ENCODE measurements around the gene SRP68. TPM values are rescaled to one million over a fixed set of nuclear protein-coding genes. Genes with fewer than 3 reads are reported as not detected.

SRP68 gene
- total RNA-seq, 1 donor from 2014 or later = 80.5 TPM

DNA sequence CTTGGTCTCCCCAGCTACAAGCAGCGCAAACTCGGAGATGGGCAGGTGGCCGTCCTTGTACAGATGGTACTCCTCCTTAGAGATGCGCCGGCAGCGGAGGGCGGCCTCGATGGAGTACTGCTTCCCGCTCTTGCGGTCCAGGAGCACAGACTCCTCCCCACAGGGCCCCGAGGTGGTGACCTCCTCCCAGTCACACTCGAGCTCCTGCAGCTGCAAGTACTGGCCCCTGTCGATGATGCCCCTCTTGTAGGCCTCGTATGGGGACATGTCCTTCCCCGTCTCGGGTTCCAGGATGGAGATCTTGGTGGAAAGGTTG lies 64.5 kb downstream of the SRP68 start:
- TF ChIP-seq, protein P1, sequence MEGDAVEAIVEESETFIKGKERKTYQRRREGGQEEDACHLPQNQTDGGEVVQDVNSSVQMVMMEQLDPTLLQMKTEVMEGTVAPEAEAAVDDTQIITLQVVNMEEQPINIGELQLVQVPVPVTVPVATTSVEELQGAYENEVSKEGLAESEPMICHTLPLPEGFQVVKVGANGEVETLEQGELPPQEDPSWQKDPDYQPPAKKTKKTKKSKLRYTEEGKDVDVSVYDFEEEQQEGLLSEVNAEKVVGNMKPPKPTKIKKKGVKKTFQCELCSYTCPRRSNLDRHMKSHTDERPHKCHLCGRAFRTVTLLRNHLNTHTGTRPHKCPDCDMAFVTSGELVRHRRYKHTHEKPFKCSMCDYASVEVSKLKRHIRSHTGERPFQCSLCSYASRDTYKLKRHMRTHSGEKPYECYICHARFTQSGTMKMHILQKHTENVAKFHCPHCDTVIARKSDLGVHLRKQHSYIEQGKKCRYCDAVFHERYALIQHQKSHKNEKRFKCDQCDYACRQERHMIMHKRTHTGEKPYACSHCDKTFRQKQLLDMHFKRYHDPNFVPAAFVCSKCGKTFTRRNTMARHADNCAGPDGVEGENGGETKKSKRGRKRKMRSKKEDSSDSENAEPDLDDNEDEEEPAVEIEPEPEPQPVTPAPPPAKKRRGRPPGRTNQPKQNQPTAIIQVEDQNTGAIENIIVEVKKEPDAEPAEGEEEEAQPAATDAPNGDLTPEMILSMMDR (IDR thresholded peaks at IDR 0.05; ENCODE audit: unreplicated experiment) = no peak
- no peak for DNase-seq (ENCODE audit: low spot score in 2 of 2, unreplicated experiment in 2 of 2)
- Mint-ChIP-seq H3K27ac (no peak overlapping the region), H3K36me3 (peaks cover 11% of the 10 kb centered on the region), H3K27me3 (ENCODE audit: low read depth) (no peaks in the 10 kb centered on the region), H3K4me3 (no peak overlapping the region), H3K4me1 (no peaks in the 10 kb centered on the region), H3K9me3 (no peaks in the 10 kb centered on the region)

DNA sequence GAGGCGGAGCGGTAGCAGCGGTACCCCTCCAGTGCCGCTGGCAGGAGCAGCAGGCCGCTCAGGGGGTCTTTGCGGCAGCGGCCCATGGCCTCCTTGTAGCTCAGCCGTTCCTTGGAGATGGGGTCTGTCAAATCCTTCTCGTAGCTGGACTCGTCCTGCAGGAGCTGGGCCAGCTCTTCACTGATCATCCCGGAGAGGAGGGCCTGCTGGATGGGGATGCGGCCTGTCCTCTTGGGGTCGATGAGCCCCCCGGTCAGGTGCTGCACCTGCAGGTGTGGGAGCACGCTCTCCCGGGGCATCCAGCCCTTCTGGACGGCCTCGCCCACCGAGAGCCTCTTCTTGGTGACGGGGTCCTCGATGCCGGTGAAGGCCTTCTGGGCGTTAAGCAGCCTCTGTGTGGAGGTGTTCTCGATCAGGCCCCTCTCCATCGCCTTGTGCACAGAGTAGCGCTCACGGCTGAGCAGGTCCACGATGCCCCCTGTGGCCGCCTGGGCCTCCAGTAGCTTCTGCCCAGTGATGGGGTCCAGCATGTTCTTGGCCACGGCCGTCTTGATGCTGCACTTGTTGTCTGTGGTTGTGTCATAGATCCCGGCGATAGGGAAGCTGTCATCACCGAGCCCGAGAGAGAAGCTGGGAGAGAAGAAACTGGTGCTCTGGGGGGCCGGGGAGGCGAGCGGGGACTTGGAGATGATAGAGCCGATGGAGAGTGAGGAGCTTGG lies 65.0 kb downstream of the SRP68 start:
- Mint-ChIP-seq H3K27me3 (ENCODE audit: low read depth) (no peaks in the 10 kb centered on the region), H3K9me3 (no peaks in the 10 kb centered on the region), H3K36me3 (peaks cover 13% of the 10 kb centered on the region), H3K4me1 (no peaks in the 10 kb centered on the region), H3K4me3 (no peak overlapping the region), H3K27ac (no peak overlapping the region)
- TF ChIP-seq, protein P1 (IDR thresholded peaks at IDR 0.05; ENCODE audit: unreplicated experiment) = no peak
- no peak for DNase-seq (ENCODE audit: low spot score in 2 of 2, unreplicated experiment in 2 of 2)

DNA sequence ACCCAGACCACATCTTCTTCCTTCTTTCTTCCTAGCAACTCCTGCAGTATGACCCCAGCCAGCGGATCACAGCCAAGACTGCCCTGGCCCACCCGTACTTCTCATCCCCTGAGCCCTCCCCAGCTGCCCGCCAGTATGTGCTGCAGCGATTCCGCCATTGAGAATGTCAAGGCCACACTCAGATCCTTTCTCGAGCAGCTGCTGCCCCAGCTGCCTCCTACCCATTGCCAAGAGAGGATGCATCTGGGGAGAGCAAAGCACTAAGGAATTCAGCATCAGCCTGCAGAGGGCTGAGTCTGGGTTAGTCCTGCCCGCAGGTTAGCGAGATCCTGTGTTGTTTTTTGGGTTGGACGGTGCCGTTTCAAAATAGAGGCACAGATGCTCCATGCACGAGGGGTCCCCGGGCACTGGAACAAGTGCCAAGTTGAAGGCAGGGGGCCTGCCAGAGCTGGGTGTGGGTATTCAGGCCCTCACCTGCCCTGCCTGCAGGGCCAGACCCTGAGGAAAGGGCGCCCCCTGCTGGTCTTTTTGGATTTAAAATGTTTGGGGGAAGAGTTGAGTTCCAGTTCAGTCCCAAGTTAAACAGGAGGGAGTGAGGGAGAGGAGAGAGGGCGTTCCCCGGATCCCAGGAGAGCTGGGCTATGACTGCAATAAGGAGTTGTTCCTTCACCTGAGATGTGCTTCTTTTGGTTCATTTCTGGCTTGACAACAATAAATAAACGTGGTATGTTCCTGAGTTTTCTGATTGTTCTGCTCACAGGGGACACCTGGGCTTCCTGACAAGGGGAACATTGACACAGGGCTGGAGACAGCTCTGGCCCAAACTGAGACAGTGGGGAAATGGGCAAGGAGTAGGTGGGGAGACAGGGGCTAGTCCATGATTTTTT lies 66.8 kb downstream of the SRP68 start:
- DNase-seq (ENCODE audit: low spot score in 2 of 2, unreplicated experiment in 2 of 2) = peak; percentile 77 to 92
- no peaks in the 10 kb centered on the region for H3K9me3 Mint-ChIP-seq
- H3K27ac Mint-ChIP-seq = peak overlapping the region; percentile 18
- no peak overlapping the region for H3K4me3 Mint-ChIP-seq
- H3K4me1 Mint-ChIP-seq = no peaks in the 10 kb centered on the region
- TF ChIP-seq, protein P1 (IDR thresholded peaks at IDR 0.05; ENCODE audit: unreplicated experiment) = peak; percentile 88
- peaks cover 13% of the 10 kb centered on the region for H3K36me3 Mint-ChIP-seq
- no peaks in the 10 kb centered on the region for H3K27me3 Mint-ChIP-seq (ENCODE audit: low read depth)

DNA sequence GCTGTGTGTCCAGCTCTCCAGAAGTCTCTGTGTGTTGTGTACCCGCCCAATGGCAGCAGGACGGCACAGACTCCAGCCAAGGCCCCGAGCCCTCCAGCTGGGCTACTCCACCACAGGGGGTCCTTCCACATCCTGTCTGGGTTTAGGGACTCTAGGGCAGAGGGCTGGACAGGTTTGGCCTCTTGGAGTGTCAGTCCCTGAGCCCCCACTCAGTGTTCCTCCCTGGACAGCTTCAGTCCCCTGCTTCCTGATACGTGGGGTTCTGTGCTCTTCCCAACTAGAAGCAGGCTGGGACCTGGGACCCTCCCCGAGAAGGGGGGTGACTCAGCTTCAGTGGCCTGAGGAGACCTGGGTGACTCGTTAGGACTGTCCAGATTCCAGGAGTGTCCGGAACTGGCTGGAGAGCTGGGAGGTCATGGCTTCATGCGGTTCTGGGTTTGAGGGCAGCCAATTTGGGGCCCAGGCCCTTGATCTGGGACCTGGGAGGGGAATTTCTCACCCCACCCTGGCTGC lies 67.5 kb downstream of the SRP68 start:
- H3K9me3 Mint-ChIP-seq = no peaks in the 10 kb centered on the region
- TF ChIP-seq, protein P1 (IDR thresholded peaks at IDR 0.05; ENCODE audit: unreplicated experiment) = no peak
- no peak for DNase-seq (ENCODE audit: low spot score in 2 of 2, unreplicated experiment in 2 of 2)
- H3K4me1 Mint-ChIP-seq = no peaks in the 10 kb centered on the region
- H3K27me3 Mint-ChIP-seq (ENCODE audit: low read depth) = no peaks in the 10 kb centered on the region
- no peak overlapping the region for H3K27ac Mint-ChIP-seq
- H3K36me3 Mint-ChIP-seq = peaks cover 13% of the 10 kb centered on the region
- no peak overlapping the region for H3K4me3 Mint-ChIP-seq

DNA sequence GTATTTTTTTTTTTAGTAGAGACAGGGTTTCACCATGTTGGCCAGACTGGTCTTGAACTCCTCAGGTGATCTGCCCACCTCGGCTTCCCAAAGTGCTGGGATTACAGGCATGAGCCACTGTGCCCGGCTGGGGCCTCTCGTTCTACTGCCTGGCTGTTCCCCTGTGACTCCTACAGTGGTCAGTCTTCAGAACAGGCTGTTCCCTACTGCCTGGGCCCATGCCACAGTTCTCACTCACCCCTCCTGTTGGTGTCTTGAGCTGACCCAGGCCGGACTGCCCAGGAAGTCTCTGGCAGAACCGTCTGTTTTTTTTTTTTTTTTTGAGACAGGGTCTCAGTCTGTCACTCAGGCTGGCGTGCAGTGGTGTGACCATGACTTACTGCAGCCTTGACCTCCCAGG lies 68.4 kb downstream of the SRP68 start:
- no peak for DNase-seq (ENCODE audit: low spot score in 2 of 2, unreplicated experiment in 2 of 2)
- Mint-ChIP-seq H3K9me3 (no peaks in the 10 kb centered on the region), H3K4me1 (no peaks in the 10 kb centered on the region), H3K27ac (no peak overlapping the region), H3K27me3 (ENCODE audit: low read depth) (no peaks in the 10 kb centered on the region), H3K36me3 (peaks cover 13% of the 10 kb centered on the region), H3K4me3 (no peak overlapping the region)
- TF ChIP-seq, protein P1 (IDR thresholded peaks at IDR 0.05; ENCODE audit: unreplicated experiment) = no peak
